ENCODE measurements around the gene CECR2.
"Not testable (repeated sequence)": the region's sequence is repeated elsewhere in the genome, so short reads cannot be mapped to it uniquely, and the experiment has no call there.

CECR2 gene

DNA sequence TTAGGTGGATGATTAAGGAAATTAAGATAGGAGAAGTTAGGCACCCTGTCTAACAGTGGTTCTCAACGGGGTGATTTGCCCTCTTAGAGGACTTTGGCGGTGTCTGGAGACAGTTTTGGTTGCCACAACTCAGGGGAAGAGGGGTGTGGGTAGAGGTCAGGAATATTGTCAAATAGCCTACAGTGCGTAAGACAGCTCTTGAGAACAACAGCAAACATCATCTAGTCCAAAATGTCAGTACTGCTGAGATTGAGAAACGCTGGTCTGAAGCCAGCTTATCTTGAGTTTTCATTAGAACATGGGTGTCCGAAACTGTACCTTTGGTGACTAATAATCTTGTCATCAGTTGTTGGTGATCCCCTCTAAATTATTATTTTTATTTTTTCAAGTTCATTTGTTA lies 38.4 kb downstream of the CECR2 start:
- DNase-seq: no peak

DNA sequence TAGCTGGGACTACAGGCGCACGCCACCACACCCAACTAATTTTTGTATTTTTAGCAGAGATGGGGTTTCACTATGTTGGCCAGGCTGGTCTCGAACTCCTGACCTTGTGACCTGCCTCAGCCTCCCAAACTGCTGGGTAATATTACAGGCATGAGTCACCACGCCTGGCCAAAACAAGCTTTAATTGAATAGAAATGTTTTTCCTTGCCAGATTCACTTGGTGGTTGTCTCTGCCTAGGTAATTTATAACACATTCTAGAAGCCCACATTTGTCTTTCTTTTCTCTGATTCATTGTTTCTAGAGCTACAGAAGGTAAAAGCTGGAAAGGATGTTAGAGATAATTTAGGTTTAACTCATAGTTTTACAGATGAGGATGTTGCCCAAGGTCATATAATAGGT lies 41.3 kb downstream of the CECR2 start:
- no peak for DNase-seq

DNA sequence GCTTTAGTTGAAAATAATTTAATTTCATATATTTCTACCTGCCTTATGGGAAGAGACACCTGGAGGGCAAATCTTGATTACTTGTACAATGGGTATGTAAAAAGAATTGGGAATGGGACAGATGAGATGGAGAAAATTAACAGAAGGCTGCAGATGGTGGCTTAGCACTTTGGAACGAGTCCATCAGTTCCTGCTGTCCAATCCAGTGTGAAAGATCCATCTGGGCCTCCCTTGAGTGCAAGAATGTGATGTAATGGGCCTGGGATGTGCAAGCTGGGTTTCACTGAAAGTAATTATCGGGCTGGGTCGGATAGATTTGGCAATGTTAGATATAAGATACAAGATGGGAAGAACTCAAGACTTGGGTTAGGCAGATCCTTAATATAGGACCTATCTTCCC lies 42.0 kb downstream of the CECR2 start:
- DNase-seq: no peak

DNA sequence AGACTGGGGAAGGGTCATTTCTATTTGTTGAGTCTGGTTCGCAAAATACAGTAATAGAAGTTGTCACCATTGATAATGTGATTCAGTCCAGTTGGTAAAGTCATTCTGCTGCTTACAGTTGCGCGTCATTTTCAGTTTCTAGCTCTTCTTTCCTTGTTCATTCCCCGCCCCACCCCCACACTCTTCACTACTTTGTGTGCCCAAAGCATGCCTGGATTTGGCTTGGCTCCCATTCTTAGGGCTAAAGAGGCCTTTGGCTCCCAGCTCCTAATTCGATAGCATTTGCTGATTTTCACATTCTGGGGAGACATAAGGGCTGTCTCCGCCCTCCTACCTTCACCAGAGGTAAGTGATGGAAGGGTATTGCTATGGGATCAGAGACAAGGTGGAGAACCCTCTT lies 43.0 kb downstream of the CECR2 start:
- peak; percentile 76 for DNase-seq

DNA sequence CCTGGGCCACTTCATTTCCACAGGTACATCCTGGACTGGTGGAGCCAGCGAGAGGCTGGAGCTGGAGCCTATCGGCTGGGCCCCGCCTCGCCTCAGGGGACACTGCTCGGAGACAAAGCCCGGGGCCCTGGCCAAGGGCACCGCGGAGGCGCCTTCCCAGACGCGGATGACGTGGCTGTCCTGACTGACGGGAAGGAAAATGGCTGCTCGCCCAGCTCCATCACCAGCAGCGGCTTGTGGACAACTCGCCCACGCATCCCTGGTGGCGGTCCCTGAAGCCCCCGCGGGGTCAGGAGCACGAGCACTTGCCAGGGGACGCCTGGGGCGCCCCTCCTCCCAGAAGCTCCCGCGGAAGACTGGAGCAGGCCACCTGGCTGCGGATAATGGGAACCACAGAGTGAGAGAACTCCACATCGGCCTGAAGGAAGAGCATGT lies 49.6 kb downstream of the CECR2 start:
- no peak for DNase-seq

DNA sequence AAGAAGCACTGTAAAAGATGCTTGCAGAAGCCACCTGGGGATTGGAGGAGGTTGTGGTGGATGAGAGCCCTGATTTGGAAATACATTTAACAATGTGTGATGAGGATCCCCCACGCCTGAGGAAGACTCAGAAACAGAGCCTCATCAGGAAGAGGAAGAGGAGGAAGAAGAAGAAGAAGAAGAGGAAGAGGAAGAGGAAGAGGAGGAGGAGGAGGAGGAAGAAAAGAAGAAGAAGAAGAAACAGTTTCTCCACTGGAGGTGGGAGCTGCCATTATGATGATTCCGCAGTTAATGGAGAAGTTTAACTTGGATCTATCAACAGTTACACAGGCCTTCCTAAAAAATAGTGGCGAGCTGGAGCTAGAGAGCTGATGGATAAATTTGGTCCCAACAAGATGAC lies 50.1 kb downstream of the CECR2 start:
- no peak for DNase-seq

DNA sequence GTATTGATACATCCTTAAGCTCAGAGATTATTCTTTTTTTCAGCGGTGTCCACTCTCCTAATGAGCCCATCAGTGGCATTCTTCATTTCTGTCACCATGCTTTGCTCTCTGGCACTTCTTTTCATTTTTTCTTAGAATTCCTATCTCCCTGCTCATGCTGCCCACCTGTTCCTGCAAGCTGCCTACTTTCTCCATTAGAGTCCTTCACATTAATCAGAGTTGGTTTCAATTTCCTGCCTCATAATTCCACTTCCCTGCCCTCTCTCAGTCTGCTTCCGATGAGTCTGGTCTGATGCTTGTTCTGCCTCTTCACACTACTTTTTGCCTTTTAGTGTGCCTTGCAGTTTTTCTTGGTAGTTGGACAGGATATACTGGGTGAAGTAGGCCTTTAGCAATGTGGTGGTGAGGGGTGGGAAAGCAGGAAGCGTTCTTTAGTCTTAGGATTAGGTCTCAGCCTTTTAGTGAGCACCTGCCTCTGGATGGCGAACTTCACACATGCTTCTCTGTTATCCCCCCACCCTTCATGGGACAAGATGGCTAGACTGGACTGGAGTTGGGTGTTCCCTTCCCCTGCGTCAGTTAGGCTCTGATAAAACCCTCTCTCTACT lies 53.6 kb downstream of the CECR2 start:
- DNase-seq: peak; percentile 9

DNA sequence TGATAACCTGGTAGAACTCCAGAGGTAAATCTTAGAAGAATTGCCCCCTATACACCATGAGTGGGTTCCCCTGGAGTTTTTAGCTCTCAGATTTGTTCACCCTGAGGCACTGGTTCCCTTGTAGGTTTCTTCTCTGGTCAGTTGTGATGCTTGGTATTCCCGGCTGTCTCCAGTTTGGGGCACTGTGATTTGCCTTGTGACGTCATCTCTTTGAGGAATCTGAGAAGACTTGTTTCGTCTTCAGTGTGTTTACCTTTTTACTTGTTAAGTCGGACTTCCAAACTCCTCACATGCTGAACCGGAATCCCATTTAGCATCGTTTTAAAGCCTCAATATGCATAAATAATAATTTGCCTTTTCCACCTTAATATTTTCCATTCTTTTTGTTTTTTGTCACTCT lies 54.4 kb downstream of the CECR2 start:
- DNase-seq: no peak

DNA sequence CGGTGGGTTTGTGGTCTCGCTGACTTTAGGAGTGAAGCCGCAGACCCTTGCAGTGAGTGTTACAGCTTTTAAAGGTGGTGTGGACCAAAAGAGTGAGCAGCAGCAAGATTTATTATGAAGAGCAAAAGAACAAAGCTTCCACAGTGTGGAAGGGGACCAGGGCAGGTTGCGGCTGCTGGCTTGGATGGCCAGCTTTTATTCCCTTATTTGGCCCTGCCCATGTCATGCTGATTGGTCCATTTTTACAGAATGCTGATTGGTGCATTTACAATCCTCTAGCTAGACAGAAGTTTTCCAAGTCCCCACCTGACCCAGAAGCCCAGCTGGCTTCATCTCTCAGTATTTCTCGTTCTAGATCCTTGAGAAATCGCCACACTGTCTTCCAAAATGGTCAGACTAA lies 58.3 kb downstream of the CECR2 start:
- not testable (repeated sequence) for DNase-seq

DNA sequence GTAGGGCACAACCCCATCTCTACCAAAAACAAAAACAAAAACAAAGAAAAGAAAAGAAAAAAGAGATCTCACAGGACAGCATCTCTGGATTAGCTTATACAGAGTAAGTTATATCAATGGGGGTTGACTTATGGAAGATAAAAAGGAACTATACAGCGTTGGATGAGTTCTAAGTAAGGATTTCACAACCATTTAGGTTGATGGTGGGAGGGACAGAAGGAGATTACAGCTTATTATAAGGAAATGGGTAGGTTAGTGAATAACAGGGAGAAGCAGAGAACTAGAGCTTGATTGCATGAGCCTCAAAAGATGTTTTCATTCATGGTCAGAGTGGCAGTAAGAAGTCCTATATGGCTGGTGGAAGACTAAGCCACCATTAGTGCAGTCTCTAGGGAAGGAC lies 60.3 kb downstream of the CECR2 start:
- DNase-seq: no peak

DNA sequence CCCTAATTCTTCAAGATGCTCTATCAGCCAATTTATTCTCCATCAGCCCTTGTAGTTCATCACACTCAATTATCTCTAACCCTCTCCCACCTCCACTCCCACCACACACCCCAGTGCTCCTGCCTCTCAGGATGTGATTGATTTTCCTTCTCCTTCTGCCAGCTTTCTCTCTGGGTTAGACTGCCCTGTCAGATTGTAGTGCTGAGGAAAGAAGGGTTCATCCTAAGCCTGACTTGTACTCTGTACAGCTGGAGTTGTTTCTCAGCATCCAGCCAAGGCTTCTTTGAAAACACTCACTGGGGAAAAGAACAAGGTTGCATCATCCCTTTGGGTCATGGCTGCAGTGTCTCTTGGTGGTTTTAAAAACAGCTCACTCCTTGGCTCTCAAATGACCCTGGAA lies 61.2 kb downstream of the CECR2 start:
- DNase-seq: no peak

DNA sequence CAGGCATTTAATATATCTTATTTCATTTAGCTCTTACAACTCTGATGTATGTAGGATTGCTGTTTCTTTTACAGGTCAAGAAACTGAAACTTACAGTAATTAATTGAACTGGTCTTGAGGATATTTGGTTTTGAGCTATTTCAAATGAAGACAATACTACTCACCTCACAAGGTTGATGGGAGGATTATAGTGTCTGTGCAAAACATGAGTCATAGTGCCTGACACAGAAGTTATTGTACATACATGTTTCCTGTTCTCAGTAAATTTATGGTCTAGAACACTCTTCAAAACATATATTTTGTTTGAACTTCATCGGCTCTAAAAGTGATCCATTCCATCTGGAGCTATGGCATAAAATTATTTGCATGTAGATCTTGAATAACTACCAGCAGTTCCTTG lies 61.9 kb downstream of the CECR2 start:
- DNase-seq: no peak

DNA sequence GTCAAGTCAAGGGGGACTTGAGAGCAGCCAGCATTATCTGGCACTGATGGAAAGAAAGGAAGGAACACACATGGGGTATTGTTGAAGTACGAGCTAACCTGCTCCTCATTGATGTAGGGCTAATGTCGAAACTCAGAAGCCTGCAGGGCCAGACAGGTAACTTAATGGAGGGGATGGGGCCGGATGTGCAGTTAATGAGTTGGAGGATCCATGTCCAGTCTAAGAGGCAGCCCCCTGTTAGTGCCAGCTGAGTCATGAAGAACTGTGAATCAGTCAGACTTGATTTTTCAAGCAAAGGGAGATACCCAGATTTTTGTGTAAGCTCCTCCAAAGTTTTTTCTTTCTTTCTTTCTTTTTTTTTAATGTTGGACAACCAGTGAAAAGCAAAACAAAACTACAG lies 65.6 kb downstream of the CECR2 start:
- no peak for DNase-seq

DNA sequence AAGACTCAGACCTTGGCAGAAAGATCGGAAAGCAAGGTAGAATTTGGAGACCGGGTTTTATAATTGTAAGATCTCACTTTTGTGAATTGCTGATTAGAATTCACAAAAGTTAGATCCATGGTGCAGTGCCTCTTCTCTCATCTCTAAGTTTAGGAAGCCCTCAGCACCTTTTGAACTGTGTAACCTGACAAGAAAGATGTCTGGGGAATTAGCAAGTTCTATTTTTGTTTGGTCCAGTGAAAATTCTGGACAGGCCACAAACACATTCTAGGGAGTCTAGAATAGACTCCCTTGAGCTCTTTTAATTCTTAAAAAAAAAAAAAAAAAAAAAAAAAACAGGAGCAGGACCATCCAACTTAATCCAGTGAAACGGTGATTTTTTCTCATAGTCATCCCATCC lies 66.1 kb downstream of the CECR2 start:
- DNase-seq: no peak

DNA sequence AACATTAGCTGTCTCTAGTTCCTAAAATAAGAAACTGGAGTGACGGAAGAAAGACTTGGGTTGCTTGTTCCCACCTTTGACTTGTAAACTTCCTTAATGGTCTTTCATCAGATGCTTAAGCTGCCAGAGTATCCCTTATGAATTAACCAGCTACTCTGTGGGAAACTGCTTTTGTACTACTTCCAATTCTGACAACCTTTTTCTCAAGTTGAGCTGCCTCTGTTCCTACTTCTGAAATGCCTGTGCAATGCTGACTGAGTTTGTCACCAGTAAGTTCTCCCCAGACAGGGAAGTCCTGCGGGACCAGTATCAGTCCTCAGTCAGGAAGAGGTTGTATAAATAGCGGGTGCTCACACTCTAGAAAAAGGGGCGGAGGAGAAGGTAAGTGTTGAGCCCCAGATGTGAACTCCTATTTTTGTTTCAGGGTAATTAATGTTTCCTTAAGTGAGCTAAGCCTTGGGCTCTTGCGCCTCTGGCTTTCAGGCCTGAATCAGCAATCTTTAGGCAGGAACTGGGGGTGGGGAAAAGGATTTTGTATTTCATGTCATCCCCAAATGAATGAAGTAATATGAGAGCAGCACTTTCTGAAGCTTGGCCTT lies 67.2 kb downstream of the CECR2 start:
- no peak for DNase-seq

DNA sequence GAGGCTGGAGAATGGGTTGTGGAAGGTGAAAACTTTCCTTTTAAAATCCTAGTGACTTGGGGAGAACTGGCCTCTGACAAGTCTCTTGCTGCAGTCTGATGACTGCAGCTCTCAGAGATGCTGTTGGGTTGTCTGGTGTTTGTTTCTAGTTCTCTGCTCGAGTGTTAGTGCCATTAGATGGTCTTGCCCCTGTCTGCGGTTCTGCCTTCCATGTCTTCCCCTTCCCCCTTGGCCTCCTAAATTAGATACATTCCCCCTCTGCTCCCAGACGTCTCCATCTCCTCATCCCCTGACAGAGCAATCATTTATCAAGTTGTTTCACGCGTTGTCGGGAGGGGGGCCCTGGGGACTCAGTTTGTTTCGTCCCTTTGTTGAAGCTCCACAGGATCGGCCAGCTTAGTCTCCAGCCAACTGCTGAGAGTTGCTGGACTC lies 67.7 kb downstream of the CECR2 start:
- DNase-seq: no peak

DNA sequence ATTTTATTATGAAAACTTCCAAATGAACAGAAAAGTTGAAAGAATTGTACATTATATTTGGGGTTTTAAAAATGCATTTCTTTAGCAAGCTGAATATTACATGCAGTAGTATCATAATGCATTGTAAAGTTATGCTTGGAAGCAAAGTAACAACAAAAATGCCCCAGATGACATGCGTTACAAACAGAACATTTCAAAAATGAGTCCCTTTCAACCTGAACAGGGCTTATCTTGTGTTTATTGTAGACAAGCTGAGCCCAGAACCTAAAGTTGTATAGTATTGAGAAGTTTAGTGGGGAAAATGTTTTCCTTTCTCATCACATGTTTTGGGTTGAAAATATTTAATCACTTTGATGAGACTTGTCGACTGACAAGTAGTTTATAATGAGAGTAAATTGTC lies 68.8 kb downstream of the CECR2 start:
- no peak for DNase-seq

DNA sequence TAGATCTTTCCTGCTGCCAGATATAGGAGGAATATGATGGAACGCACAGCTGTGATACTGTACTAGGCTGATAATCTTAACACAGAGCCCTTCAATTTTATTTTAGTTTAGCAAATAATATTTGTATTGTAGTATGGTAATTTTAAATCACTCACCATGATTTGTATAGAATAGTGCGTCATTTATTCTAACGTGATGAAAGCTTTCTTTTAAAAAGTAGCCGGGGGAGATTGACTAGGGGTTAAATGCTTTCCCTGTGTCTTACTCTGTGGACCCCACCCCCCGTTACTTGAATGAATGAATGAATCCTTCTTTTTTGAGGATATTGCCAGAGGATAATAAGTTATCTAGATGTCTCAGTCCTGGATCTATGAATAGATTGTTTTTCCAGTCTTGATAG lies 72.1 kb downstream of the CECR2 start:
- no peak for DNase-seq

DNA sequence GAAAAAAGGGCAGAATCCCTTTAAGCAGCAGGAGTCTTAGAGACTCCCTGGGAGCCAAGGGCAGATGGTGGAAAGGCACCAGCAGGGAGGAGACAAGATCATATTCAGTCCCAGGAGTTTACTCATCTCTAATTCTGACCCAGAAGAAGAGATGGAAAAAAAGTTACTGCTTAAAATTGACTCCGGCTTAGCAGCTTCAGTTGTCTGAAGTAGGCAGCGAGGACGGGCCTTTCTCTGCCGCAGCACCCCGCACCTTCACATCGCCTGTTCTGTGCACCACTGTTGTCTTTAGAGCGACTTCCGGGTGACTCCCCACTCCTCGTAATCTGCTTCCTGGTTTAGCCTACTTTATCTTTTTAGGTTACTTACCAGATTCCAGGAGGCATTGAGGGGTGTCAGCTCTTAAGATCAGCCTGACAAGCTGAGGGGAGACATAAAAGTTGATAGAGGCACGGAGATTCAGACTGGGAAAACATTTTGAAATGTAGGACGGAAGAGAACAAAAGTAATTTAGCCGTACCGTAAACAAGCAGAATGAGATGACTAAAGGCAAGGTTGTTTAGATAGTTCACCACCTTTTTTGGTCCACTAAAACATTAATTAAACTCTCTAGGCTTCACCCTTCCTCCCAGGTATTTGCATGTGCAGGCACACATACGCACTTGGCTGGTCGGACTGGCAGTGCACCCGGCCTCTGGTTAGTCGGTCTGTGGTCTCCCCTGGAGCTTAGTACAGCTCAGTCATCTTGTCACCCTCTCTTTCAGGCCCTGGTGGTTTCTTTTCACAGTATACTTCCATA lies 74.3 kb downstream of the CECR2 start:
- no peak for DNase-seq

DNA sequence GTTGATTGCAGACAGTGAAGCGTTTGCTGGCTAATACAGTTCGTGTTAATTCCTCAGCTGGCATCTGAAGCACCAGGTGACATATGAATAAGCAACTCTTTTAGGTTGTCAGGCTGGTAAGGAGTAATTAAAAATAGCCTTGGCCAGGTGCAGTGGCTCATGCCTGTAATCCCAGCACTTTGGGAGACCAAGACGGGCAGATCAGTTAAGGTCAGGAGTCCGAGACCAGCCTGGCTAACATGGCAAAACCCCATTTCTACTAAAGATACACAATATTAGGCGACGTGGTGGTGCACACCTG lies 74.9 kb downstream of the CECR2 start:
- DNase-seq: no peak

DNA sequence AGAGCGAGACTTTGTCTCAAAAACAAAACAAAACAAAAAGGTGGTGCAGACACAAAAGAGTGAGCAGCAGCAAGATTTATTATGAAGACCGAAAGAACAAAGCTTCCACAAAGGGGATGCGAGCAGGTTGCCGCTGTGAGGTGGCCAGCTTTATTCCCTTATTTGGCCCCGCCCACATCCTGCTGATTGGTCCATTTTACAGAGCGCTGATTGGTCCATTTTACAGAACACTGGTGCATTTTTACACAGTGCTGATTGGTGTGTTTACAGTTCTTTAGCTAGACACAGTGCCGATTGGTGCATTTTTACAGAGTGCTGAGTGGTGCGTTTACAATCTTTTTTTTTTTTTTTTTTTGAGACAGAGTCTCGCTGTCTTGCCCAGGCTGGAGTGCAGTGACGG lies 77.4 kb downstream of the CECR2 start:
- DNase-seq: no peak

DNA sequence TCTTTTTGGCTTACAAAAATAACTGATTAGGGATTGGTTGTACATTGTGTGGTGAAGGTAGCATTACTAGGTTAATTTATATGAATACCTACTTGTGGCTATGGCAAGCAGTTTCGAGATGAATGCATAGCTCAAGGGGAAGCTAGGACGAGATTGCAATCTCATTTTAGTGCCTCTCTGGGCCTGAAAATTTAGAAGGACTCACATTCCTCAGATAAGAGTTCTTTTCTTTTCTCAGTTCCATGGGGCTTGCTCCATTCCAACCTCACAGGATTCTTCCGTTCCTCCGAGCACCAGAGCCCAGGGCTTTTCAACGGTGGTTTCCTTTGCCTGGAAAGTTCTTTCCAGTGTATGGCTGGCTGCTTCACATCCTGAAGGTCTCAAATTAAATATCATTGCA lies 82.1 kb downstream of the CECR2 start:
- no peak for DNase-seq

DNA sequence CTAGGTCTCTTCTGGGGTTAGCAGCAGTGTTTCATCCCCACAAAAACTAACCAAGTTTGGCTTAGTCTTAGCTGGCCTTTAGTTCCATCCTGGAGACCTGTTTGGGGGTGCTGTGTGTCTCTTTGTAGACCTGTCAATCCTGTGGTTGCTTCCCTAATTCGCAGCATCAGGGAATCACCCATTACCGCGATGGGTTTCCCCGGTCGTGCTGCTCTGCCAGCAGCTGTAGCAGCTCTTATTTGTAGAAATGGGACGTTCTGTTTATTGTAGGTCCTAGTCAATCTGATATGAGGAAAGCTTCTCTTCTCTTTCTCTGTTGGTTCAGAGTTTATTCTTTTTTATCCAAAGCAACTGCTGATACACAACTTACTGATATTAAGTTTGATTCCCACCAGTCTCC lies 91.6 kb downstream of the CECR2 start:
- DNase-seq: no peak

DNA sequence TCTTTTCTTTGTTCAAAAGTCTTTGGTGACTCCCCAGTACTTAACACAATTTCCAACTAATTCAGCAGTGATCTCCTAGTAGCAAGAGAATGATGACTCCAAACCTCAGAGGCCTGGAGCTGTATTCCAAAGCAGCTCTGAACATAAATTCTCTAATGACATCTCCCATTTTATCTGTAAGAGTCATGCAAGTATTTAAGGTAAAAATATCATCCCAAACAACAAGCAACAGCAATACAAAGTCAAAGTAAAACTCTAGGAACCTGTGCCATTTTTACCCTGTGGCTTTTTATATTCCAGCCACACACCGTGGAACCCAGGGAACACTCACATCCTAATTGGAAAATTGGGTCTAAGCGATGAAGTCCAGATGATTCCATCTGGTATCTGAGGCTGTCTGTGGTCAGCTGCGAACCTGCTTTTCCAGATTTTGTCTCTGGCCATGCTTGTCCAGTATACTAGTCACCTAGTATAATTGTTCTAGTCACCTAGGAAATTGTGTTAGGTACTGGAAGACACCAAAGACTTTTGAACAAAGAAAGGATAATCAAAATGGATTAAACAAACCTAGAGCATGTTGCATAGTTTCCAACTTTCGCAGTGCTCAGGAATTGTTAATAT lies 101.7 kb downstream of the CECR2 start:
- DNase-seq: no peak
